Karpas-422 (cell line): ENCODE data around the gene CRTAC1. TPM values are rescaled to one million over a fixed set of nuclear protein-coding genes. Genes with fewer than 3 reads are reported as not detected.

Experiments
- DNase-seq: peaks from one replicate; pipeline ENCODE4 v3.0.0-alpha.2; 2015
- H2AFZ ChIP-seq: fragments of 200-600 bp; sonication (generic); 2 replicates; pipeline ENCODE4 v1.6.1; 2014; ENCODE audit warnings: antibody characterized with exemption, low read length, mixed read lengths
- H3K27ac ChIP-seq: fragments of 200-600 bp; sonication (generic); 2 replicates; pipeline ENCODE4 v1.5.1; 2014; ENCODE audit warnings: mild to moderate bottlenecking, low read length, moderate library complexity
- H3K27me3 ChIP-seq: fragments of 200-600 bp; sonication (generic); 2 replicates; pipeline ENCODE4 v1.6.1; 2014; ENCODE audit warnings: low read length, mixed read lengths
- H3K36me3 ChIP-seq: fragments of 200-600 bp; sonication (generic); 2 replicates; pipeline ENCODE4 v1.6.1; 2014; ENCODE audit warnings: low read length, mixed read lengths; ENCODE audit not compliant: insufficient read depth
- H3K4me1 ChIP-seq: fragments of 200-600 bp; sonication (generic); 2 replicates; pipeline ENCODE4 v1.6.1; 2014; ENCODE audit warnings: mild to moderate bottlenecking, low read length, mixed read lengths
- H3K4me2 ChIP-seq: fragments of 200-600 bp; sonication (generic); 2 replicates; pipeline ENCODE4 v1.6.1; 2014; ENCODE audit warnings: low read length, low read depth, mild to moderate bottlenecking; ENCODE audit not compliant: poor library complexity, severe bottlenecking
- H3K4me3 ChIP-seq: fragments of 200-600 bp; sonication (generic); 2 replicates; pipeline ENCODE4 v1.5.1; 2014; ENCODE audit warnings: mild to moderate bottlenecking, antibody characterized with exemption, low read length, mixed read lengths
- H3K79me2 ChIP-seq: fragments of 200-600 bp; sonication (generic); 2 replicates; pipeline ENCODE4 v1.6.1; 2014; ENCODE audit warnings: mild to moderate bottlenecking, low read length, mixed read lengths
- H3K9ac ChIP-seq: fragments of 200-600 bp; sonication (generic); 2 replicates; pipeline ENCODE4 v1.6.0; 2014; ENCODE audit warnings: low read length
- H3K9me2 ChIP-seq: fragments of 200-600 bp; sonication (generic), shearing (Covaris generic); replicated peaks from 2 replicates; pipeline ENCODE4 v1.6.0; 2014; ENCODE audit warnings: mild to moderate bottlenecking, low read length, moderate library complexity; ENCODE audit not compliant: insufficient read depth
- H3K9me3 ChIP-seq: fragments of 300-700, 200-600 bp; sonication (generic); 2 replicates; pipeline ENCODE4 v1.6.1; 2014; ENCODE audit warnings: low read length, mixed read lengths
- H4K20me1 ChIP-seq: fragments of 200-600 bp; sonication (generic); 2 replicates; pipeline ENCODE4 v1.6.1; 2014; ENCODE audit warnings: mild to moderate bottlenecking, antibody characterized with exemption, low read length, low read depth; ENCODE audit not compliant: insufficient read depth
- small RNA-seq: library from RNA; depleted of rRNA; stranded (forward); fragments of <200 nt; gene quantifications from one replicate; pipeline ENCODE3, GENCODE V24; 2014
- total RNA-seq: library from RNA; depleted of rRNA; stranded (reverse); fragments of >200 nt; shearing (Covaris generic); gene quantifications from 2 replicates; pipeline ENCODE4 v1.2.3, GENCODE V29; 2014; ENCODE audit warnings: low replicate concordance; rRNA removed

Gene CRTAC1
- total RNA-seq, 1 experiment from 2014 or later: not detected

GRCh38 chr10:97822261-97822687 lies 208.1 kb downstream of the CRTAC1 start:
- Histone ChIP-seq H3K4me2 (no peak overlapping the region), H3K4me3 (no peak overlapping the region), H3K79me2 (no peaks in the 10 kb centered on the region), H2AFZ (no peak overlapping the region), H3K4me1 (no peaks in the 10 kb centered on the region), H3K27ac (no peak overlapping the region), H3K9ac (no peak overlapping the region), H3K27me3 (no peaks in the 10 kb centered on the region), H3K9me3 (no peaks in the 10 kb centered on the region), H3K36me3 (no peaks in the 10 kb centered on the region), H3K9me2 (no peaks in the 10 kb centered on the region), H4K20me1 (no peaks in the 10 kb centered on the region)
- DNase-seq: no peak

GRCh38 chr10:97821308-97822038 lies 208.9 kb downstream of the CRTAC1 start:
- H3K79me2 ChIP-seq: no peaks in the 10 kb centered on the region
- H3K27me3 ChIP-seq: no peaks in the 10 kb centered on the region
- H2AFZ ChIP-seq: no peak overlapping the region
- no peaks in the 10 kb centered on the region for H3K9me3 ChIP-seq
- no peaks in the 10 kb centered on the region for H3K9me2 ChIP-seq
- H3K4me2 ChIP-seq: no peak overlapping the region
- DNase-seq: no peak
- H3K4me1 ChIP-seq: no peaks in the 10 kb centered on the region
- H3K4me3 ChIP-seq: no peak overlapping the region
- no peak overlapping the region for H3K9ac ChIP-seq
- H4K20me1 ChIP-seq: no peaks in the 10 kb centered on the region
- H3K36me3 ChIP-seq: no peaks in the 10 kb centered on the region
- no peak overlapping the region for H3K27ac ChIP-seq

DNA sequence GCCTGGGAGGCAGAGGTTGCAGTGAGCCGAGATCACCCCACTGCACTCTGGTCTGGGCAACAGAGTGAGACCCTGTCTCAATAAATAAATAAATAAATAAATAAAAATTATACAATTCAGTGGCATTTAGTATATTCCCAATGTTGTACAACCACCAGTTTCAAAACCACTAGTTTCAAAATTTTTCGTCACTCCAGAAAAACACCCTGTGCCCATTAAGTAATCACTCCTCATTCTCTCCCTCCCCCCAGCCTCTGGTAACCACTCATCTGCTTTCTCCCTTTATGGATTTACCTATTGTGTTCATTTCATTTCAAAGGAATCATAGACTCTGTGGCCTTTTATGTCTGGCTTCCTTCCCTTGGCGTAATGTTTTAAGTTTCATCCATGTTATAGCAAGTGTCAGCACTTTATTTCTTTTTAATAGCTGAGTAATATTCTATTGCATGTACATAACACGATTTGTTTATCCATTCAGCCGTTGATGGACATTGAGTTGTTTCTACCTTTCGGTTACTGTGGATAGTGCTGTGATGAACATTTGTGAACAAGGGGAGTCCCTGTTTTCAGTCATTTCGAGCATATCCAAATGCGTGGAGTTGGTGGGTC lies 210.2 kb downstream of the CRTAC1 start:
- Histone ChIP-seq H3K9me2 (no peaks in the 10 kb centered on the region), H3K4me2 (no peak overlapping the region), H3K36me3 (no peaks in the 10 kb centered on the region), H3K9me3 (no peaks in the 10 kb centered on the region), H3K27me3 (no peaks in the 10 kb centered on the region), H3K27ac (no peak overlapping the region), H2AFZ (no peak overlapping the region), H3K4me3 (no peak overlapping the region), H3K4me1 (no peaks in the 10 kb centered on the region), H3K79me2 (no peaks in the 10 kb centered on the region), H4K20me1 (no peaks in the 10 kb centered on the region), H3K9ac (no peak overlapping the region)
- no peak for DNase-seq

- Histone ChIP-seq H3K4me1 (no peaks in the 10 kb centered on the region), H3K36me3 (no peaks in the 10 kb centered on the region), H3K9me3 (no peaks in the 10 kb centered on the region), H3K4me3 (no peak overlapping the region), H3K79me2 (no peaks in the 10 kb centered on the region), H2AFZ (no peak overlapping the region), H3K27ac (no peak overlapping the region), H3K9ac (no peak overlapping the region), H3K27me3 (no peaks in the 10 kb centered on the region), H3K4me2 (no peak overlapping the region), H3K9me2 (no peaks in the 10 kb centered on the region), H4K20me1 (no peaks in the 10 kb centered on the region)
- no peak for DNase-seq
These were observed 211.8 kb downstream of the CRTAC1 start for GRCh38 chr10:97818572-97818971.

DNA sequence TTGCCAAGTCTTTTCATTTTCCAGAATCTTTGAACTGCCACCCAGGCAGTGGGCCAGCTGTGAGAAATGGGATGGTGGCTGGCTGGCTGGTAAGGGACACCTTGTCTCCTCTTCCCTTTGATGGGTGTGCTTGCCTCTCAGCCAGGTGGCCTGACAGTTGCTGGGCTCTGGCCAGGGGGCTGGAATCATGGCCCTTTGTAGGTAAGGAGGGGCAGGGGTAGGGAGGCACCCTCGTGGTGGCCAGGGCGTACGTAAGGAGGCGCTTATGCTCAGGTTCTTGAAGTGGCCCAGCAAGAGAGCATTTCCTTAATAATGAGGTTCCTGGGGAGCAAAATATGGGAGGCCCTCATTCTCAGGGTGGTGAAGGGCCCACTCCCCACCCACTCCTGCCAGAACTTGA lies 213.8 kb downstream of the CRTAC1 start:
- H3K27ac ChIP-seq: no peak overlapping the region
- H3K9ac ChIP-seq: no peak overlapping the region
- H3K9me2 ChIP-seq: no peaks in the 10 kb centered on the region
- H3K9me3 ChIP-seq: no peaks in the 10 kb centered on the region
- H3K79me2 ChIP-seq: no peaks in the 10 kb centered on the region
- no peaks in the 10 kb centered on the region for H3K4me1 ChIP-seq
- DNase-seq: no peak
- no peaks in the 10 kb centered on the region for H4K20me1 ChIP-seq
- H3K4me3 ChIP-seq: no peak overlapping the region
- H3K36me3 ChIP-seq: no peaks in the 10 kb centered on the region
- H3K27me3 ChIP-seq: no peaks in the 10 kb centered on the region
- no peak overlapping the region for H2AFZ ChIP-seq
- H3K4me2 ChIP-seq: no peak overlapping the region

Small RNA genes lying within 50 kb of the gene (small RNA-seq; reads per million reads assigned to genes)
- gene AL355301.1: not detected

Other genes with a start within 250 kb of the CRTAC1 start
- gene GOLGA7B, start 180.8 kb downstream of the CRTAC1 start, total RNA-seq: not detected in 2 replicates
- 11.8 and 13.3 TPM in 2 replicates for gene R3HCC1L, start 104.0 kb upstream of the CRTAC1 start, total RNA-seq
- gene LOXL4, start 237.6 kb upstream of the CRTAC1 start, total RNA-seq: not detected in 2 replicates